SK-N-DZ (cell line): ENCODE measurements around the gene ARID3C.

Source experiments
- DNase-seq: peaks from one replicate; pipeline ENCODE4 v3.0.0-alpha.2; 2015; ENCODE audit warnings: low spot score
- small RNA-seq, 2 experiments: library from RNA; depleted of rRNA; stranded (forward); fragments of <200 nt; gene quantifications; one replicate each; pipeline ENCODE3, GENCODE V24; 2014

ARID3C gene

DNA sequence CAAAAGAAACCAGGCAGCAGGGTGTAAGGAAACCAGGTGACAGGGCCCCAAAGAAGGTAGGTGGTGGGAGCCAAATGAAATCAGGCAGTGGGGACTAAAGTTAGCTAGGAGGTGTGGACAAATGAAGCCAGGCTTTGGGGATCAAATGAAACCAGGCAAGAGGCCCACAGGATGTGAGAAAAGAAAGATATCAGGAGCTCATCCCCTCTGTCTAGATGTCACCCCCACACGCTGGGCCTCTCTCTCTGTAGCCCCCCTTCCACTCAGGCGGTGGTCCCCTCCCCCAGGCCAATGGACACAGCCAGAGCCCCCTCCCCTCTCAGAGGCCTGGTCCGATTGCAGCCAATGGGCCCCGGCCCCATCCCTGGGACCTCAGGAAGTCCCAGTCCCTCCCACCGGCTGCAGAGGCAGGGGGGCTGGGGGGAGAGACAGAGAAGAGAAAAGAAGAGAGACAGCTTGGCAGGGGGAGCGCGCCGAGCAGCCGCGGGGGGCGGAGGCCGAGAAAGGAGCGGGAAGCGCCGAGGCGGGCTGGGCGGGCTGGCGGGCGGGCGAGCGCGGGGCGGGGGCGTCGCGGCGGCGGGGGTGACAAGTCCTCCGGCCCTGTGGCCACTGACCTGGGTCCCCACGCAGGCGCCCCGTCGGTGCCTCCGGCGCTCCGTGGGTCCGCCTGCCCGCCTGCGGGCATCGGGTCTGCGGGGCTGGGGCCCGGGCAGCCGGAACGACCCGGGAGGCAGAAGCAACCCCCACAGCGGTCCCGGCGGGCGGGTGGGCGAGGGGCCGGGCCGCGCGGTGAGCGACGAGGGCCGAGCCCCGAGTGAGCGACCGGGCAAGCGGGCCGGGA lies 51.2 kb downstream of the ARID3C start:
- no peak for DNase-seq

DNA sequence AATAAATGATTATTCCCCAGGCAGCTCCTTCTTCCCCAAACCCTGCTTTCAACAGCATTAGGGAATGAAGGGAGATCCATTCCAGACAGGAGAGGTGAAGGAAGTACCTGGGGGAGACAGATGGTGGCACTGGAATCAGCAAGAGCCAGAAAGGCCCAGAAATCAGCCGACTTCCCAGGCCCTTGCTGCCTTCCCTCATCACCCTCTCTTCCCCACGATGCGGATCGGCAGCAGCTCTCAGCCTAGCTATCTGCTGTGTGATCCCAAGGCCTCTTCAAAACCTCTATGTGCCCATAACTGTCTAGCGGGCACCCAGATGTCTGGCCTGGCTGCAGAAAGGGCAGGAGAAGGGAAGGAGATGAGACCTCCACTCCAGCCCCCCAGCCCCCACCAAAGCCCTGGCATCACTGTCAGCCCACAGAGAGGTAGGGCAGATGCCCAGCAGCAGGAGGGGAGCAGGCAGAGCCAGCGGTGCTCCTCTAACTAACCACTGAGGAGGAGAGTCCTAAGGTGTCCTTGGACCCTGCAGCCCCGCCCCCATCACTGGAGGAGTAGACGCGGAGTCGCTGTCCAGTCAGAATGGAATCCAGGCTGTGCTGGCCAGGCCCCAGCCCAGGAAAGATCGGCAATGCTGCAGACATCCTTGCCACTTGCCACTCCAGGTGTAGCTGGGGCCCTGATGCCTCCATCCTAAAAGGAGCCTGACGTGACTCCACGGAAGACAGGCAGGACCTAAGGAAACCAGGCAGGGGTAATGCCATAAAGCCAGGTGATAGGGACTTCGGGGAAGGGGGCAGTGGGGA lies 52.1 kb downstream of the ARID3C start:
- no peak for DNase-seq

DNA sequence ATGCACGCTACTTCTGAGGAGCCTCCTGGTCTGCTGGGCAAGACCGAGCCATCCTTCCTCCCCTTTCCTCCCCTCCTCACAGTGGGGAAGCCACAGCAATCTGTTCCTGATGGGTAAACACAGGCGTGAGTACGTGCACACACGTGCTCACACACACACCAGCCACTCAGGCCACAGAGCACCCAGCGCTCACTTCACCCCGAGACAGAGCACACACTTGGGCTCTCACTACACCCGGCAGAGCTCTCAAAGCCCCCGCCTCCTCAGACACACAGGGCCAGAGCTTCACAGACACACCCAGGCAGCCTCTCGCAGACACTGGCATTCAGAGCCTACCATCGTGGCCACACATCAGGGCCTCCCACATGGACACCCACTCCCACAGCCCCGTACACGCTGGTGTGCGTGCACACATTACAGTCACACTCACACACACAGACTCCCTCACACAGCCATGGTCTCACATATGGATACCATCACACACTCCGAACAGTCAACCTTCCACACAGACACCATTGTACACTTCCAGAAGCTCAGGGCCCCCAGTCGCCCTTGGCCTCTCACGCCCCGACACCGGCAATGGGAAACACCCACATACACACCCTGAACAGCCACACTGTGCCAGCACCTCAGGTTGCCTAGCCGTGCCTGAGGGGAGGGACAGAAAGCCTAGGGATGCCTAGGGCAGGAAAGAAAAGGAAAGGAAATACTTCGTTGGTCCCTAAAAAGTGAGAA lies 52.8 kb downstream of the ARID3C start:
- DNase-seq: no peak

- no peak for DNase-seq
Observed at GRCh38 chr9:34575241-34575640, 53.6 kb downstream of the ARID3C start.

- DNase-seq: no peak
Observed at GRCh38 chr9:34574571-34574970, 54.3 kb downstream of the ARID3C start.

GRCh38 chr9:34573599-34574325 lies 55.1 kb downstream of the ARID3C start:
- no peak for DNase-seq

GRCh38 chr9:34572628-34573027 lies 56.2 kb downstream of the ARID3C start:
- no peak for DNase-seq

DNA sequence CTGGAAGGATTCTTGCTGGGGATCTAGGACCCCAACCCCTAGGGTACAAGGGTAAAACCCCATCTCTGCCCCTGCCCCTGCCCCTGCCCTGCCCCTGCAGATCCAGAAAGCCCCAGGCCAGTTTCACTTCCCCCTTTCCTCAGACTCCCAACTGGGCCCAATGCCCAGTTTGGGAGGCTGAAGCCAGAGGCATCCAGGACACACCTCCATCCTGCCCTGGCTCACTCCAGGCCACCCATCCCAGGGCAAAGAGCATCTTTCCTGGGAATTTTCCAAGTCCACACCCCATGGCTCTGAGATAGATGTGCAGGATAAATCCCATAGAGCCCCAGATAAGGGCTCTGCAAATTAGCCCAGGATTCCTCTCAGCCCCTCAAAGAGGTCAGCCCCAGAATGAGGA lies 56.8 kb downstream of the ARID3C start:
- DNase-seq: no peak

GRCh38 chr9:34571481-34571810 lies 57.4 kb downstream of the ARID3C start:
- no peak for DNase-seq

Small RNA genes within 50 kb of the gene (small RNA-seq; reads per million reads assigned to genes)
- gene CCL27: 0 reads per million in 2 experiments
